ENCODE measurements around the gene CYP8B1. TPM values are rescaled to one million over a fixed set of nuclear protein-coding genes. Genes with fewer than 3 reads are reported as not detected.

The CYP8B1 gene
- total RNA-seq, 2 donors from 2014 or later, result not detected

GRCh38 chr3:42901073-42901415 lies 25.4 kb upstream of the CYP8B1 start:
- Histone ChIP-seq H3K27ac (no peak overlapping the region), H3K27me3 (replicated peaks; ENCODE audit: insufficient read depth) (no peaks in the 10 kb centered on the region), H3K9me3 (no peaks in the 10 kb centered on the region), H3K4me1 (replicated peaks) (no peaks in the 10 kb centered on the region), H3K36me3 (no peaks in the 10 kb centered on the region), H3K4me3 (no peak overlapping the region)
- no peak for DNase-seq (ENCODE audit: low spot score)
- TF ChIP-seq CTCF (IDR thresholded peaks at IDR 0.05) (no peak), POLR2A (IDR thresholded peaks at IDR 0.05) (no peak), POLR2AphosphoS5 (IDR thresholded peaks at IDR 0.05) (no peak)
- intact Hi-C loops (cut with DNase I), result no loop called here
- WGBS, result 49% methylated on average over 3 of the region's 3 CpGs

GRCh38 chr3:42900226-42901072 lies 24.8 kb upstream of the CYP8B1 start:
- Histone ChIP-seq H3K4me3 (no peak overlapping the region), H3K36me3 (no peaks in the 10 kb centered on the region), H3K4me1 (replicated peaks) (no peaks in the 10 kb centered on the region), H3K27me3 (replicated peaks; ENCODE audit: insufficient read depth) (no peaks in the 10 kb centered on the region), H3K27ac (no peak overlapping the region), H3K9me3 (no peaks in the 10 kb centered on the region)
- intact Hi-C loops (cut with DNase I), result no loop called here
- no peak for TF ChIP-seq POLR2A (IDR thresholded peaks at IDR 0.05)
- no peak for DNase-seq (ENCODE audit: low spot score)
- 69% methylated on average over 8 of the region's 8 CpGs for WGBS

- Histone ChIP-seq H3K27ac (no peak overlapping the region), H3K36me3 (no peaks in the 10 kb centered on the region), H3K9me3 (no peaks in the 10 kb centered on the region), H3K4me3 (no peak overlapping the region), H3K4me1 (replicated peaks) (no peaks in the 10 kb centered on the region), H3K27me3 (replicated peaks; ENCODE audit: insufficient read depth) (no peaks in the 10 kb centered on the region)
- TF ChIP-seq POLR2A (IDR thresholded peaks at IDR 0.05) (no peak), CTCF (IDR thresholded peaks at IDR 0.05) (no peak), POLR2AphosphoS5 (IDR thresholded peaks at IDR 0.05) (no peak)
- intact Hi-C loops (cut with DNase I), result no loop called here
- DNase-seq (ENCODE audit: low spot score), result no peak
Measured at GRCh38 chr3:42898896-42899675, 23.4 kb upstream of the CYP8B1 start.

- intact Hi-C loops (cut with DNase I), result no loop called here
- no peak overlapping the region for H3K27ac ChIP-seq
- H3K4me1 ChIP-seq (replicated peaks), result no peaks in the 10 kb centered on the region
- no peaks in the 10 kb centered on the region for H3K36me3 ChIP-seq
- TF ChIP-seq CTCF (IDR thresholded peaks at IDR 0.05) (no peak), POLR2AphosphoS5 (IDR thresholded peaks at IDR 0.05) (no peak), POLR2A (IDR thresholded peaks at IDR 0.05) (no peak)
- no peak for DNase-seq (ENCODE audit: low spot score)
- no peak overlapping the region for H3K4me3 ChIP-seq
- H3K9me3 ChIP-seq, result no peaks in the 10 kb centered on the region
- H3K27me3 ChIP-seq (replicated peaks; ENCODE audit: insufficient read depth), result no peaks in the 10 kb centered on the region
Measured at GRCh38 chr3:42895580-42895868, 19.8 kb upstream of the CYP8B1 start.

- H3K9me3 ChIP-seq, result no peaks in the 10 kb centered on the region
- WGBS, result 80% methylated on average over 3 of the region's 3 CpGs
- no peak for DNase-seq (ENCODE audit: low spot score)
- H3K27ac ChIP-seq, result no peak overlapping the region
- no peaks in the 10 kb centered on the region for H3K36me3 ChIP-seq
- H3K4me3 ChIP-seq, result no peak overlapping the region
- TF ChIP-seq POLR2AphosphoS5 (IDR thresholded peaks at IDR 0.05), result no peak
- TF ChIP-seq POLR2A (IDR thresholded peaks at IDR 0.05), result no peak
- TF ChIP-seq CTCF (IDR thresholded peaks at IDR 0.05), result no peak
- H3K27me3 ChIP-seq (replicated peaks; ENCODE audit: insufficient read depth), result no peaks in the 10 kb centered on the region
- H3K4me1 ChIP-seq (replicated peaks), result no peaks in the 10 kb centered on the region
- intact Hi-C loops (cut with DNase I), result no loop called here
Measured at GRCh38 chr3:42894698-42895579, 19.3 kb upstream of the CYP8B1 start.

Measured in prostate gland (tissue), 2 donors.